HG03159 (cell line): Measurements from ENCODE around the gene TOM1L1.
"Not testable (repeated sequence)": the region's sequence is repeated elsewhere in the genome, so short reads cannot be mapped to it uniquely, and the experiment has no call there.

ENCODE experiments used
- ATAC-seq: cut with Tn5 transposase; IDR thresholded peaks from one replicate; pipeline ENCODE4 v1.9.1; 2021; ENCODE audit warnings: mild to moderate bottlenecking, moderate library complexity; ENCODE audit not compliant: unreplicated experiment

TOM1L1 gene

GRCh38 chr17:54900457-54901229, at the start of gene TOM1L1:
Gene TOM1L1 (plus strand): TSS chr17:54900852. CDS start chr17:54900866, 14 bp downstream.
- peak; percentile 87 for ATAC-seq

GRCh38 chr17:54859187-54859586, 41.5 kb upstream of the TOM1L1 start:
- no peak for ATAC-seq

GRCh38 chr17:54860617-54861470, 39.8 kb upstream of the TOM1L1 start:
- no peak for ATAC-seq

- ATAC-seq = no peak
These were observed 39.1 kb upstream of the TOM1L1 start for GRCh38 chr17:54861471-54861983.

GRCh38 chr17:54863176-54863575, 37.5 kb upstream of the TOM1L1 start:
- ATAC-seq = no peak

GRCh38 chr17:54864070-54864469, 36.6 kb upstream of the TOM1L1 start:
- ATAC-seq = no peak

GRCh38 chr17:54864636-54865356, 35.9 kb upstream of the TOM1L1 start:
- ATAC-seq = no peak

GRCh38 chr17:54867634-54868033, 33.0 kb upstream of the TOM1L1 start:
- no peak for ATAC-seq

- no peak for ATAC-seq
These were observed 29.9 kb upstream of the TOM1L1 start for GRCh38 chr17:54870671-54871175.

- ATAC-seq = not testable (repeated sequence)
These were observed 24.7 kb upstream of the TOM1L1 start for GRCh38 chr17:54875906-54876305.

GRCh38 chr17:54876656-54877195, 23.9 kb upstream of the TOM1L1 start:
- ATAC-seq = no peak

GRCh38 chr17:54881255-54881972, 19.2 kb upstream of the TOM1L1 start:
- ATAC-seq = no peak

- ATAC-seq = no peak
These were observed 18.3 kb upstream of the TOM1L1 start for GRCh38 chr17:54882371-54882770.

- peak; percentile 77 for ATAC-seq
These were observed 17.7 kb upstream of the TOM1L1 start for GRCh38 chr17:54882950-54883349.

- ATAC-seq = no peak
These were observed 16.7 kb upstream of the TOM1L1 start for GRCh38 chr17:54883939-54884338.

- no peak for ATAC-seq
These were observed 12.9 kb upstream of the TOM1L1 start for GRCh38 chr17:54887787-54888186.

GRCh38 chr17:54888254-54888653, 12.4 kb upstream of the TOM1L1 start:
- no peak for ATAC-seq

- no peak for ATAC-seq
These were observed 11.7 kb upstream of the TOM1L1 start for GRCh38 chr17:54888981-54889380.

- no peak for ATAC-seq
These were observed 9.4 kb upstream of the TOM1L1 start for GRCh38 chr17:54891176-54891821.
